SK-N-SH (cell line): ENCODE measurements around the gene GABRR2. TPM values are rescaled to one million over a fixed set of nuclear protein-coding genes. Genes with fewer than 3 reads are reported as not detected.

ENCODE experiments used
- CTCF ChIA-PET: fragments of 300-600, 350-600 bp; formaldehyde crosslinking; extraction: SDS; loops from one replicate; lab custom pipeline; 2021; lab: Yijun Ruan, JAX
- POLR2A ChIA-PET: fragments of 350-600 bp; sonication (Branson Sonifier 250); formaldehyde crosslinking; extraction: SDS; loops from one replicate; lab custom pipeline; 2020; ENCODE audit warnings: antibody characterized with exemption, inconsistent platforms; lab: Yijun Ruan, JAX
- DNase-seq: peaks from one replicate; pipeline ENCODE4 v3.0.0; 2012
- H2AFZ ChIP-seq: fragments of 200-600 bp; sonication (generic); 2 replicates; pipeline ENCODE4 v1.8.1; 2016; ENCODE audit warnings: antibody characterized with exemption, mild to moderate bottlenecking, low read depth
- H3F3A ChIP-seq: fragments of 200-600 bp; sonication (generic); replicated peaks from 2 replicates; pipeline ENCODE3; 2016; ENCODE audit warnings: antibody characterized with exemption, mild to moderate bottlenecking; ENCODE audit not compliant: insufficient read depth
- H3K27ac ChIP-seq, 2 experiments: fragments of 200-500 bp in 1 of 2; fragments of 200-600 bp in 1 of 2; sonication (Bioruptor generic) in 1 of 2; sonication (generic), shearing (Covaris generic) in 1 of 2; 2 replicates each; pipeline versions ENCODE4 v1.5.1 to v1.6.1; 2014 to 2016; ENCODE audit warnings: low read depth in 2 of 2, inconsistent platforms in 1 of 2, low read length in 1 of 2, mild to moderate bottlenecking in 1 of 2, mixed read lengths in 1 of 2
- H3K27me3 ChIP-seq: fragments of 200-600 bp; sonication (generic), shearing (Covaris generic); 2 replicates; pipeline ENCODE4 v1.6.1; 2016; ENCODE audit warnings: mixed run types; ENCODE audit not compliant: insufficient read depth
- H3K36me3 ChIP-seq, 2 experiments: fragments of 200-500 bp in 1 of 2; fragments of 200-600 bp in 1 of 2; sonication (Bioruptor generic) in 1 of 2; sonication (generic) in 1 of 2; replicated peaks in 1 of 2; 2 replicates each; pipeline versions ENCODE3 to v1.5.1; 2014 to 2016; ENCODE audit warnings: low read length in 1 of 2, mild to moderate bottlenecking in 1 of 2; ENCODE audit not compliant: insufficient read depth in 2 of 2, control insufficient read depth in 1 of 2
- H3K4me1 ChIP-seq, 2 experiments: fragments of 200-500 bp in 1 of 2; fragments of 200-600 bp in 1 of 2; sonication (Bioruptor generic) in 1 of 2; sonication (generic), shearing (Covaris generic) in 1 of 2; 2 replicates each; pipeline versions ENCODE4 v1.5.1 to v1.6.1; 2014 to 2016; ENCODE audit warnings: low read depth in 1 of 2, low read length in 1 of 2, mixed run types in 1 of 2; ENCODE audit not compliant: insufficient read depth in 2 of 2, control insufficient read depth in 1 of 2
- H3K4me2 ChIP-seq: fragments of 200-600 bp; sonication (generic), shearing (Covaris generic); 2 replicates; pipeline ENCODE4 v1.6.1; 2017; ENCODE audit warnings: mixed run types
- H3K4me3 ChIP-seq, 2 experiments: fragments of 200-500 bp in 1 of 2; fragments of 200-600 bp in 1 of 2; sonication (Bioruptor generic) in 1 of 2; sonication (generic), shearing (Covaris generic) in 1 of 2; 2 replicates each; pipeline versions ENCODE4 v1.5.1 to v1.8.1; 2014 to 2016; ENCODE audit warnings: low read depth in 2 of 2, inconsistent platforms in 1 of 2, low read length in 1 of 2, mild to moderate bottlenecking in 1 of 2, mixed read lengths in 1 of 2, moderate library complexity in 1 of 2
- H3K79me2 ChIP-seq: fragments of 200-600 bp; sonication (generic); 2 replicates; pipeline ENCODE4 v1.8.1; 2017; ENCODE audit warnings: mild to moderate bottlenecking; ENCODE audit not compliant: insufficient read depth
- H3K9ac ChIP-seq: fragments of 200-600 bp; sonication (generic); 2 replicates; pipeline ENCODE4 v1.6.1; 2017; ENCODE audit warnings: mixed run types
- H3K9me2 ChIP-seq: fragments of 200-600 bp; sonication (generic); 2 replicates; pipeline ENCODE4 v1.6.1; 2017; ENCODE audit warnings: mixed run types
- H3K9me3 ChIP-seq: fragments of 200-600 bp; sonication (generic); 2 replicates; pipeline ENCODE4 v1.6.1; 2017; ENCODE audit warnings: mixed run types, mild to moderate bottlenecking, moderate library complexity
- H4K20me1 ChIP-seq: fragments of 200-600 bp; sonication (generic); 2 replicates; pipeline ENCODE4 v1.6.1; 2017; ENCODE audit warnings: mild to moderate bottlenecking, mixed run types; ENCODE audit not compliant: insufficient read depth
- CHD2 ChIP-seq: fragments of 150-350 bp; IDR thresholded peaks from 2 replicates; pipeline ENCODE4 v1.6.1; 2018; ENCODE audit warnings: low read length; ENCODE audit not compliant: partially characterized antibody
- ELF1 ChIP-seq: IDR thresholded peaks from 2 replicates; pipeline ENCODE4 v1.4.0; 2012
- EP300 ChIP-seq, 2 experiments: IDR thresholded peaks; 2 replicates each; pipeline versions ENCODE4 v1.4.0 to v1.6.1; 2012; ENCODE audit warnings: borderline replicate concordance in 1 of 2, low read depth in 1 of 2, low read length in 1 of 2
- EZH2phosphoT487 ChIP-seq: fragments of 200-600 bp; sonication (generic); IDR thresholded peaks from 2 replicates; pipeline ENCODE4 v1.6.1; 2017; ENCODE audit warnings: low read depth, mixed run types, mild to moderate bottlenecking, antibody characterized with exemption, moderate library complexity, borderline replicate concordance
- FOXJ3 ChIP-seq: sonication (generic); formaldehyde crosslinking; IDR thresholded peaks from 2 replicates; pipeline ENCODE4 v1.5.1; 2020; ENCODE audit warnings: mild to moderate bottlenecking, missing genetic modification reagents
- GABPA ChIP-seq: IDR thresholded peaks from 2 replicates; pipeline ENCODE4 v1.4.0; 2012; ENCODE audit warnings: low read depth, mild to moderate bottlenecking
- GATA2 ChIP-seq: sonication (generic); formaldehyde crosslinking; IDR thresholded peaks from 2 replicates; pipeline ENCODE4 v1.5.0; 2020; ENCODE audit warnings: mild to moderate bottlenecking, missing genetic modification reagents
- JUND ChIP-seq: IDR thresholded peaks from 2 replicates; pipeline ENCODE4 v1.4.0; 2012
- MEF2A ChIP-seq: IDR thresholded peaks from 2 replicates; pipeline ENCODE4 v1.4.0; 2012; ENCODE audit warnings: low read depth, borderline replicate concordance
- NFIC ChIP-seq: IDR thresholded peaks from 2 replicates; pipeline ENCODE4 v1.4.0; 2012; ENCODE audit warnings: borderline replicate concordance
- NRF1 ChIP-seq: IDR thresholded peaks from 2 replicates; pipeline ENCODE4 v1.6.1; 2012; ENCODE audit warnings: low read depth, mild to moderate bottlenecking, low read length
- RCOR1 ChIP-seq: fragments of 150-350 bp; IDR thresholded peaks from 2 replicates; pipeline ENCODE4 v1.6.1; 2017; ENCODE audit warnings: antibody characterized with exemption, low read length
- RFX5 ChIP-seq: IDR thresholded peaks from 2 replicates; pipeline ENCODE4 v1.6.1; 2012; ENCODE audit warnings: mild to moderate bottlenecking, improper control_type of control experiment, low read length
- SMC3 ChIP-seq: IDR thresholded peaks from 2 replicates; pipeline ENCODE4 v1.6.1; 2012; ENCODE audit warnings: low read depth, low read length, improper control_type of control experiment
- TAF1 ChIP-seq: IDR thresholded peaks from 2 replicates; pipeline ENCODE4 v1.6.1; 2012; ENCODE audit warnings: low read depth, mild to moderate bottlenecking, low read length, moderate library complexity, borderline replicate concordance
- TCF12 ChIP-seq: IDR thresholded peaks from 2 replicates; pipeline ENCODE4 v1.4.0; 2012
- TEAD4 ChIP-seq: IDR thresholded peaks from 2 replicates; pipeline ENCODE4 v1.4.0; 2012; ENCODE audit warnings: mild to moderate bottlenecking, borderline replicate concordance; ENCODE audit not compliant: insufficient read depth
- USF2 ChIP-seq: fragments of 150-350 bp; IDR thresholded peaks from 2 replicates; pipeline ENCODE4 v1.6.1; 2017; ENCODE audit warnings: antibody characterized with exemption, low read length, low read depth, borderline replicate concordance
- YY1 ChIP-seq: IDR thresholded peaks from 2 replicates; pipeline ENCODE4 v1.4.0; 2012; ENCODE audit warnings: low read depth, mild to moderate bottlenecking
- WGBS: methylation state at CpG from one replicate; pipeline ENCODE4 v1.1.6; 2017; ENCODE audit warnings: low lambda C conversion rate; 5-methylcytosine and 5-hydroxymethylcytosine counted together
- polyA plus RNA-seq, 3 experiments: library from polyadenylated mRNA; depleted of rRNA; stranded (reverse); fragments of >200 nt; gene quantifications; 2 replicates each; pipeline ENCODE4 v1.2.3, GENCODE V29; 2012
- TF ChIP-seq, protein P1 (sequence below): fragments of 150-350 bp; IDR thresholded peaks from 2 replicates; pipeline ENCODE4 v1.6.1; 2016; ENCODE audit warnings: mild to moderate bottlenecking, low read depth, low read length
- TF ChIP-seq, protein P2 (sequence below): IDR thresholded peaks from 2 replicates; pipeline ENCODE4 v1.6.1; 2012; ENCODE audit warnings: mild to moderate bottlenecking, low read depth, low read length, moderate library complexity
- TF ChIP-seq, protein P3 (sequence below): IDR thresholded peaks from 2 replicates; pipeline ENCODE4 v1.4.0; 2012; ENCODE audit warnings: low read depth

GABRR2 gene
- polyA plus RNA-seq, 1 of the 3 experiments (the other 2 are of a cell fraction), result 0.18 TPM

DNA sequence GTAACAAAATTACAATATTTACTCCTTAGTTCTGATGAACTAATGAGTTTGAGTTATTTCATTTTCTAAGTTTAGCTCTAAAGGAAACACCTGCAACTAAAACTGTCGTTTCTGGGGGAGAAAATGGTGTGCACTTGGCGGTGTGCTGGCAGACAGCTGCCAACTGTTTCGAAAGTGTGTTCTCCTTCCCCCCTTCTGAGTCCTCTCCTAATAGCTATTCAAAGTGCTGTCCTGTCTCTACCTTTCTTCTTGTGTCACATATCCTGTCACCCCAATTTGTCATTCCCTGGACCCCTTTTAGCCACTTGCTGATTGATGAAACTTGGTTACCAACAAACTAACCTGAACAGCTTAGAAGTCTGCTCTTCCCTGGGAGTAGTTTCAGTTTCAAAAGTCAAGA is 42.3 kb upstream of the GABRR2 start:
- Histone ChIP-seq H4K20me1 (no peaks in the 10 kb centered on the region), H3K4me3 (no peak overlapping the region), H3K9me3 (no peaks in the 10 kb centered on the region), H3K9ac (no peak overlapping the region), H3K36me3 (no peaks in the 10 kb centered on the region), H3K9me2 (no peaks in the 10 kb centered on the region), H3F3A (peaks cover 9% of the 10 kb centered on the region), H3K4me1 (no peaks in the 10 kb centered on the region; a peak in 2 of 4 replicates), H3K27ac (no peak overlapping the region), H3K4me2 (no peak overlapping the region), H3K79me2 (peaks cover 7% of the 10 kb centered on the region; the same call in 1 of the 2 replicates), H3K27me3 (no peaks in the 10 kb centered on the region), H2AFZ (0 out of 2 replicates have a peak overlapping the region, but pooled peaks have one; percentile 22)
- no peak for DNase-seq
- WGBS, result 85% methylated on average over 3 of the region's 3 CpGs
- no peak for TF ChIP-seq YY1
- no peak for TF ChIP-seq NFIC
- no peak for TF ChIP-seq GATA2 (CRISPR knock-in tag)
- TF ChIP-seq NRF1, result no peak
- no peak for TF ChIP-seq GABPA
- ChIA-PET POLR2A (no interaction called here), CTCF (interaction anchor here (0.9 to 2.8 kb wide), 3 partner anchors 10 to 46 kb away, joined by 3 to 32 read pairs (median 24); no protein-coding TSS in a partner anchor)

DNA sequence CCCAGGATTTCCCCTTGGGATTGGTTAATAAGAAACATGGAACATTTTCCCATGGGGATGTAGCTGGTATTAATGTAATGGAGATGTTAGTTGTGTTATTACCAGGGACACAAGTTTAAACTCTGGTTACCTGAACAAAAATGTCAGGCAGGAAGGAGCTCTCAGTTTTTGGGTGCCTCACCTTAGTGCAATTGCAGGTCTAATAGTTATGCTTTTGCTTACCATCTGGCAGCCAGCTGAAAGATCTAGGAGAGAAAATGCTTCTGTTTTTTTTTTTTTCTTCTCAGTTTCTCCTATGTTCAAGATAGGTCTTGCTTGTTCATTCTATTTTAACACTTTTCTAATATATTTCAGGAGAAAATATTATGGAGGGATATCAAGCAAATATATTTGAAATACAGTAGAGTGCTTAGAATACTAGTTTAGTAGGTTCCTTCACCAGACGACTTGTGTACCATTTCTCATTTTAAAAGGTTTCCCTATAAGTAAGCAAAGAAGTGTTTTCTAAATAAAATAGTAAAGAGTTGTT is 41.6 kb upstream of the GABRR2 start:
- Histone ChIP-seq H3K9me3 (no peaks in the 10 kb centered on the region), H3K4me2 (no peak overlapping the region), H2AFZ (no peak overlapping the region), H3K27ac (no peak overlapping the region), H3K4me1 (no peaks in the 10 kb centered on the region; a peak in 3 of 4 replicates), H3F3A (peaks cover 9% of the 10 kb centered on the region), H3K79me2 (peaks cover 14% of the 10 kb centered on the region), H4K20me1 (no peaks in the 10 kb centered on the region), H3K36me3 (no peaks in the 10 kb centered on the region), H3K9me2 (no peaks in the 10 kb centered on the region), H3K27me3 (no peaks in the 10 kb centered on the region), H3K9ac (no peak overlapping the region), H3K4me3 (no peak overlapping the region)
- 85% methylated on average over 1 of the region's 1 CpG for WGBS
- ChIA-PET POLR2A (interaction anchor here (1.0 kb wide), 1 partner anchor 10 kb away, joined by 3 read pairs; no protein-coding TSS in a partner anchor), CTCF (interaction anchor here (0.9 to 2.8 kb wide), 3 partner anchors 10 to 45 kb away, joined by 3 to 32 read pairs (median 24); no protein-coding TSS in a partner anchor)
- no peak for DNase-seq
- no peak for TF ChIP-seq TEAD4
- TF ChIP-seq, protein P1, sequence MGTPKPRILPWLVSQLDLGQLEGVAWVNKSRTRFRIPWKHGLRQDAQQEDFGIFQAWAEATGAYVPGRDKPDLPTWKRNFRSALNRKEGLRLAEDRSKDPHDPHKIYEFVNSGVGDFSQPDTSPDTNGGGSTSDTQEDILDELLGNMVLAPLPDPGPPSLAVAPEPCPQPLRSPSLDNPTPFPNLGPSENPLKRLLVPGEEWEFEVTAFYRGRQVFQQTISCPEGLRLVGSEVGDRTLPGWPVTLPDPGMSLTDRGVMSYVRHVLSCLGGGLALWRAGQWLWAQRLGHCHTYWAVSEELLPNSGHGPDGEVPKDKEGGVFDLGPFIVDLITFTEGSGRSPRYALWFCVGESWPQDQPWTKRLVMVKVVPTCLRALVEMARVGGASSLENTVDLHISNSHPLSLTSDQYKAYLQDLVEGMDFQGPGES, result no peak
- no peak for TF ChIP-seq CHD2
- no peak for TF ChIP-seq TAF1
- TF ChIP-seq USF2, result no peak
- TF ChIP-seq JUND, result no peak
- TF ChIP-seq NFIC, result no peak
- no peak for TF ChIP-seq NRF1
- no peak for TF ChIP-seq EZH2phosphoT487
- no peak for TF ChIP-seq EP300 (IDR thresholded peaks at IDR 0.05; ENCODE audit: borderline replicate concordance in 1 of 2, low read depth in 1 of 2, low read length in 1 of 2)
- no peak for TF ChIP-seq RCOR1
- TF ChIP-seq RFX5, result no peak
- no peak for TF ChIP-seq FOXJ3 (CRISPR knock-in tag)
- no peak for TF ChIP-seq SMC3
- TF ChIP-seq, protein P2, sequence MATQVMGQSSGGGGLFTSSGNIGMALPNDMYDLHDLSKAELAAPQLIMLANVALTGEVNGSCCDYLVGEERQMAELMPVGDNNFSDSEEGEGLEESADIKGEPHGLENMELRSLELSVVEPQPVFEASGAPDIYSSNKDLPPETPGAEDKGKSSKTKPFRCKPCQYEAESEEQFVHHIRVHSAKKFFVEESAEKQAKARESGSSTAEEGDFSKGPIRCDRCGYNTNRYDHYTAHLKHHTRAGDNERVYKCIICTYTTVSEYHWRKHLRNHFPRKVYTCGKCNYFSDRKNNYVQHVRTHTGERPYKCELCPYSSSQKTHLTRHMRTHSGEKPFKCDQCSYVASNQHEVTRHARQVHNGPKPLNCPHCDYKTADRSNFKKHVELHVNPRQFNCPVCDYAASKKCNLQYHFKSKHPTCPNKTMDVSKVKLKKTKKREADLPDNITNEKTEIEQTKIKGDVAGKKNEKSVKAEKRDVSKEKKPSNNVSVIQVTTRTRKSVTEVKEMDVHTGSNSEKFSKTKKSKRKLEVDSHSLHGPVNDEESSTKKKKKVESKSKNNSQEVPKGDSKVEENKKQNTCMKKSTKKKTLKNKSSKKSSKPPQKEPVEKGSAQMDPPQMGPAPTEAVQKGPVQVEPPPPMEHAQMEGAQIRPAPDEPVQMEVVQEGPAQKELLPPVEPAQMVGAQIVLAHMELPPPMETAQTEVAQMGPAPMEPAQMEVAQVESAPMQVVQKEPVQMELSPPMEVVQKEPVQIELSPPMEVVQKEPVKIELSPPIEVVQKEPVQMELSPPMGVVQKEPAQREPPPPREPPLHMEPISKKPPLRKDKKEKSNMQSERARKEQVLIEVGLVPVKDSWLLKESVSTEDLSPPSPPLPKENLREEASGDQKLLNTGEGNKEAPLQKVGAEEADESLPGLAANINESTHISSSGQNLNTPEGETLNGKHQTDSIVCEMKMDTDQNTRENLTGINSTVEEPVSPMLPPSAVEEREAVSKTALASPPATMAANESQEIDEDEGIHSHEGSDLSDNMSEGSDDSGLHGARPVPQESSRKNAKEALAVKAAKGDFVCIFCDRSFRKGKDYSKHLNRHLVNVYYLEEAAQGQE, result no peak
- no peak for TF ChIP-seq MEF2A
- TF ChIP-seq ELF1, result no peak
- TF ChIP-seq, protein P3, sequence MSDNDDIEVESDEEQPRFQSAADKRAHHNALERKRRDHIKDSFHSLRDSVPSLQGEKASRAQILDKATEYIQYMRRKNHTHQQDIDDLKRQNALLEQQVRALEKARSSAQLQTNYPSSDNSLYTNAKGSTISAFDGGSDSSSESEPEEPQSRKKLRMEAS, result no peak
- no peak for TF ChIP-seq TCF12
